GM19023 (cell line): ENCODE results near the gene NTRK1.

Source experiments
- ATAC-seq: cut with Tn5 transposase; IDR thresholded peaks from one replicate; pipeline ENCODE4 v1.9.1; 2021; ENCODE audit warnings: mild to moderate bottlenecking, moderate library complexity; ENCODE audit not compliant: unreplicated experiment

NTRK1 gene

DNA sequence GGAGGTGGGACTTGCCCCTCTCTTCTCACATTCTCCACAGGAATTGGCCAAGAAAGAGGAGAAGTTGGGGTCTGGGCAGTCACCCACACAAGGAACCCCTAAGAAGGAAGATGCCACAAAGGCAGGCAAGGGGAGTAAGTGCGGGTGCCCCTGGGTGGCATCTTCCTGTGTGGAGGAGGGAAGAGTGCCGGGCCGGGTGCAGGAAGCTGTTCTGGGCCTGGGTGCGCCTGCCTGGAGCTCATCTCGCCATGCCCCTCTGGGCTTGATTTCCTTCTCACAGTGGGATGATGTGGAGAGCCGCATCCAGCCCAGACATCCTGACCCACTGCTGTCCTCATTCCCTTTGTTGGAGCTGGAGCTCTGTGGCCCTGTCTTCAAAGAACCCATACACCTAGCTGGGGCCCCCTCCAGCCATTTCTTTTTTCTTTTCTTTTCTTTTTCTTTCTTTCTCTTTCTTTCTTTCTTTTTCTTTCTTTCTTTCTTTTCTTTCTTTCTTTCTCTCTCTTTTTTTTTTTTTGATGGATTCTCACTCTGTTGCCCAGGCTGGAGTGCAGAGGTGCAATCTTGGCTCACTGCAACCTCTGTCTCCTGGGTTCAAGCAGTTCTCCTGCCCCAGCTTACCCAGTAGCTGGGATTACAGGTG is 69.1 kb downstream of the NTRK1 start:
- ATAC-seq = no peak

DNA sequence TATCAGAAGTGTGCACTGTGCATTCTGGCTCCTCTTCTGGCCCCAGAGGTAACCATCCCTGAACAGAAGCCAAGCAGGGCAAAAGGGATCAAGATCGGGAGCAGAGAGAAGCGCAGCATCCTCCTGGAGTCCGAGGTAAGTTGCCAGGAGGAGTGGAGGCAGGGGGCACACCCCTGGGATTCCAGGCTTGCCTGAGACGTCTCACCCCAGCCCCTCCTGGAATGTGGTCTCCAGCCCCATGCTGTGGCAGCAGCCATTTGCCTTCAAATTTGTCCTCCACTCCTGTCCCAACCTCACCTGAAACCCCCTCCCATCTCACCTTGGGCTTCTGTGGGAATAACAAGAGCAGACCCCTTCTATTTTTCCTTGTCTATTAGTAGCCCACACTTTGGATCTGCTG is 69.8 kb downstream of the NTRK1 start:
- no peak for ATAC-seq
